Measurements from ENCODE around the gene CHMP4A.
"Not testable (repeated sequence)": the region's sequence is repeated elsewhere in the genome, so short reads cannot be mapped to it uniquely, and the experiment has no call there.

CHMP4A gene

DNA sequence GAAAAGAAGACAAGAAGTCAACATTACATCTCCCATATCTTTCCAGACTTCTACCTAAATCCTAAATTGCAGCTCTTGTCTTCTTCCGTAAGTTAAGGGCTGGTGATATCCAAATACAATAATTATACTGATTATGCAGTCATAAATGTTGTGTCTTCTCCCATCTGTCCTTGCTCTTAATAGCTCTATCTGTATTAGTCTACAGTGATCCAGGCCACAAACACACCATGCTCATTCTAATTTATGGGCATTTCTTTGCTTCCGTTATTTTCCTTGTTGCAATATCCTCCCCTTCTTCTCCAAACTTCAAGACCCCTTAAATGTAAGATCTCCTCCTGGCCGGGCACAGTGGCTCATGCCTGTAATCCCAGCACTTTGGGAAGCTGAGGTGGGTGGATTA is 6.2 kb upstream of the CHMP4A start:
- no peak overlapping the region for H3K4me3 ChIP-seq (ENCODE audit: low read length)
- no peak for DNase-seq (ENCODE audit: low read depth)
- TF ChIP-seq, protein P1, sequence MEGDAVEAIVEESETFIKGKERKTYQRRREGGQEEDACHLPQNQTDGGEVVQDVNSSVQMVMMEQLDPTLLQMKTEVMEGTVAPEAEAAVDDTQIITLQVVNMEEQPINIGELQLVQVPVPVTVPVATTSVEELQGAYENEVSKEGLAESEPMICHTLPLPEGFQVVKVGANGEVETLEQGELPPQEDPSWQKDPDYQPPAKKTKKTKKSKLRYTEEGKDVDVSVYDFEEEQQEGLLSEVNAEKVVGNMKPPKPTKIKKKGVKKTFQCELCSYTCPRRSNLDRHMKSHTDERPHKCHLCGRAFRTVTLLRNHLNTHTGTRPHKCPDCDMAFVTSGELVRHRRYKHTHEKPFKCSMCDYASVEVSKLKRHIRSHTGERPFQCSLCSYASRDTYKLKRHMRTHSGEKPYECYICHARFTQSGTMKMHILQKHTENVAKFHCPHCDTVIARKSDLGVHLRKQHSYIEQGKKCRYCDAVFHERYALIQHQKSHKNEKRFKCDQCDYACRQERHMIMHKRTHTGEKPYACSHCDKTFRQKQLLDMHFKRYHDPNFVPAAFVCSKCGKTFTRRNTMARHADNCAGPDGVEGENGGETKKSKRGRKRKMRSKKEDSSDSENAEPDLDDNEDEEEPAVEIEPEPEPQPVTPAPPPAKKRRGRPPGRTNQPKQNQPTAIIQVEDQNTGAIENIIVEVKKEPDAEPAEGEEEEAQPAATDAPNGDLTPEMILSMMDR (IDR thresholded peaks at IDR 0.05; ENCODE audit: insufficient read depth, low read depth, low read length, missing control alignments): no peak

DNA sequence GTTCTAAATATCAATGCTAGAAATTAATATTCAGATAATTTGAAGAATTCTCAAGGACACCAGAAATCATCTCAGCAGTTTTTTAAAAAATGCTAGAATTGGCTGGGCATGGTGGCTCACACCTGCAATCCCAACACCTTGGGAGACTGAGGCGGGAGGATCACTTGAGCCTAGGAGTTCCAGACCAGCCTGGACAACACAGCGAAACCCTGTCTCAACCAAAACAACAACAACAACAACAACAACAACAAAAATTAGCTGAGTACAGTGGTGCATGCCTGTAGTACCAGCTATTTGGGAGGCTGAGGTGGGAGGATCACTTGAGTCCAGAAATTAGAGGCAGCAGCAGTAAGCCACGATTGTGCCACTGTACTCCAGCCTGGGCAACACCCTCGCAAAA is 5.8 kb upstream of the CHMP4A start:
- TF ChIP-seq, protein P1 (IDR thresholded peaks at IDR 0.05; ENCODE audit: insufficient read depth, low read depth, low read length, missing control alignments): no peak
- no peak overlapping the region for H3K4me3 ChIP-seq (ENCODE audit: low read length)
- no peak for DNase-seq (ENCODE audit: low read depth)

DNA sequence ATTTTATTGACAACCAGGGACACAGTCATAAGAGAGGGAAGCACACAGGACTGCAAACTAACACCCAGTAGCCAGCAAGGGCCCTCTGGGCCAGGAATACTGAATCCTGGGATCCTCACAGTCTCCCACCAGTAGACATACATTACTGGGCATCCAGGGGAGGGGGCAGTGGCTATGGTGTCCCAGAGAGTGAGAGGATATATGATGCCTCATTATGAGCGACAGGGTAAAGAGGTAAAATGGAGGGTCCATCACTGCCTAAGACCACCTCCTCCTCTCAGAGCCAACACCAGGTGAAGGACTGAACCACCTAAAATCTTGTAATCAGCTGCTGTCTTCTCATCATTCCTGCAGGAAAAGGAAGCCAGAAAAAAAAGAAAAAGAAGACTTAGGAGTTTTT is 3.6 kb upstream of the CHMP4A start:
- H3K4me3 ChIP-seq (ENCODE audit: low read length); DNase-seq (ENCODE audit: low read depth): not testable (repeated sequence)

DNA sequence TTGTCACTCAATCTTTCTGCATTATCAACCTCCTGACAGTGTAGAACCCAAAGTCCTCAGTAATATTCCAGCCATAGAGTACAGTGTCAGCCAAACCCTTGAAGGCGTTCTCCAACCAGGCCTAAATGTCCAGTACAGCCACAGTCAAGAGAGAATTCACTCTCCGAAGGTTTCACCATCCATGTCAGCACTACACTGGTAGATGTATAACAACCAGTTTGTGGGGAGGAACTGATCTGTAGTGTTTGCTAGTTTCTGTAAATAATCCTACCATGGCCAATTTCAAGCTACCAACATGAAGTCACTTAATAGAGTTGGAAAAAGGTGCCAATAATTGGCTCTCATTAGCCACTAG is 3.0 kb upstream of the CHMP4A start:
- no peak overlapping the region for H3K4me3 ChIP-seq (ENCODE audit: low read length)
- DNase-seq (ENCODE audit: low read depth): no peak
- TF ChIP-seq, protein P1 (IDR thresholded peaks at IDR 0.05; ENCODE audit: insufficient read depth, low read depth, low read length, missing control alignments): no peak

DNA sequence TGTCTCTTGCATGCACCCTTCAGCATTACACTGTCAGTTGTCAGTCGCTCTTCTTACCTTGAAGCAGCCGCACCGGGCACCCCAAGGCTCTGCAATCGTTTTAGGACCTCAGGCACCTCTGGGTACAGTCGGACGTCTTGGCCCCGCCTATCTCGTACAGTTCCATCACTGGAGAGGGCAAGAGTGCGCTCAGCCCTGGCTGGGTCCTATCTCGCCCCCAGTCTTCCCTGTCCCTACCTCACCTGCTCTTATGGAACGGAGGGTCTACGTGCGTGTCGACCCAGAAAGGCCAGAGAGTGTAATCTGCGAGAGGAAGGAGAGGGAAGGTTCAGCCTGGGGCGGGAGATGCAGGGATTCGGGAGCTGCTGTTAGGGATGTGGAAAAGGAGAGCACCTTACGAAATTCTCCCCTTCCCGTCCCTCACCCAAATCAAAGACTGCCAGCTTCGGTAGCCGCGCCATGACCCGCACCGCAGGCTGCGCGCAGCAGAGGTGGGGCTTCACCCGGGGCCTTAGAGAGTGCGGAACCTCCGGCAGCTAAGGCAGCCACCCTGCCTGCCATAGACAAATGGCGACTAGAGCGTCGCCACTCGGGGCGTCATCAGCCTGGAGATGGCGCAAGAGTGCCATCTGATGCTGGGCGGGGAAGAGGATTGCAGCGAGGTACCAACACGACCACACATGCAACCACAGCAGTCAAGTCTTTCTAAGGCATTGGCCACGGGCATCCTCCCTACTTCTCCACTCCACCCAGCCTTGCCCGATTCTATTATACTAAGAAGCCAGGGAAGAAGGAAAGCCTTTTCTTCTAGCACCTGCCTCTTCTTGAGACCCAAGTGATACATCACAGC is 2.4 kb upstream of the CHMP4A start, which contains the start of gene MDP1:
Gene MDP1, minus strand, starts transcription at position 572 of the 850 bp plus-strand sequence. Its CDS starts 111 bp downstream, at position 461.
- TF ChIP-seq, protein P1 (IDR thresholded peaks at IDR 0.05; ENCODE audit: insufficient read depth, low read depth, low read length, missing control alignments): peak; percentile 54
- peak; percentile 91 for DNase-seq (ENCODE audit: low read depth)
- peak within 1 kb of the TSS; percentile 64 for H3K4me3 ChIP-seq (ENCODE audit: low read length)

DNA sequence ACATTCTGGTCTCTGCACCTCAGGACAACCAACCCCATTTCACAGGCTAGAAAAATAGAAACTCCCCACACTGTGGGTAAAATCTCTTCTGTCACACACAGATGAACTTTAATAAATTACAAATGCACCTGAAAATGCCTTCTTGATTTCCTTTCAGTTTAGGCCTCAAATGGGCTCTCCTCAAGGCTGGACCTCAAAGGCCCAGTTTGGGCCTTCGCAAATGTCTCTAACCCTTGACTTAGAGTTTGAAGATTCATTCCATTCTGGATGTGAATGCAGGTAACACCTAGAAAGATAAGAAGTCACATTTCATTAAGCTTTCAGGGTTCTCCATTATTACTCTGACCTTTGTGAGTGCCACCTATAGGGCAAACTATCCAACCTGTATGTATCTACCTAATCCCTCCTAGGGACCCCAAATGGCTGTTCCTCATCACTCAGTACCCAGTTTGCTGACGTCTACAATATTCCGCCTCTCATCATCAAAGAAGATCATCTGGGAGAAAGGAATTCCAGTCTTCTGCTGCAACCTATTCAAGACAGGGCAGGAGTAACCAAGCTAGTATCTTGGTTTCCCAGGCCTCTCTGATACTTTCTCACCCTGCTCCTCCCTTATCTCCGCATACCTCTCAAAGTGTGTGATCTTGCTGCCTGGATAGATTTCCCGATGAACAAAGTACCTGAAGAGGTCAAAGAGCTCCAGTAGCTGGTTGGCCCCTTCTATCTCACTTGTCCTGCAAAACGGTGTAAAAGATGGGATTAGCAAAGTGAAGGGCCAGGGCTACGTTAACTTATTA is 776 bp upstream of the CHMP4A start:
- TF ChIP-seq, protein P1 (IDR thresholded peaks at IDR 0.05; ENCODE audit: insufficient read depth, low read depth, low read length, missing control alignments): no peak
- peak overlapping the region; percentile 88 for H3K4me3 ChIP-seq (ENCODE audit: low read length)

DNA sequence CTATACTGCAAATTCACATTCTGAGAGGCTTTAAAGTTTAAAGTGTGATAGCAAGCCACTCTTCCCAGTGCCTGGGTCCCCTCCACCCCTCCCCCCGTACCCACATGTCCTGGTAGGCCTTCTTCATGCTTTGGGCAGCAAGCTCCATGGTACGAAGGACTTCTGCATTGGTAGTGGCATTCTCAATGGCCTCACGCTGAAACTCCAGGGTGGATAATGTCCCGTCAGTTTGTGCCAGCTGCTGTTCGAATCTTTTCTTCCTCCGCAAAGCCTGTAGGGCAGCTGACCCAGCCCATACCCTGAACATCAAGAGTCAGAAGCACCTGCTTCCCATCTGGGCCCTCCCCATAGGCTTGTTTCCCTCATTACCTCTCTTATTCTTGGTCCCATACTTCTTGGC is 2.0 kb downstream of the CHMP4A start:
- H3K4me3 ChIP-seq (ENCODE audit: low read length): no peak overlapping the region
- TF ChIP-seq, protein P1 (IDR thresholded peaks at IDR 0.05; ENCODE audit: insufficient read depth, low read depth, low read length, missing control alignments): no peak
- DNase-seq (ENCODE audit: low read depth): no peak

More for the DNA sequence above, 776 bp upstream of the CHMP4A start:
- no peak for DNase-seq (ENCODE audit: low read depth)

Measured in epithelial cell of esophagus (primary cell).